Measurements from ENCODE around the gene MET. TPM values are rescaled to one million over a fixed set of nuclear protein-coding genes. Genes with fewer than 3 reads are reported as not detected.

MET gene
- total and polyA plus RNA-seq, 10 of the 15 experiments (the other 5 are each of a cell fraction or from before 2014, with no cell fraction given): 0.01 to 0.21 TPM; not detected in 8

DNA sequence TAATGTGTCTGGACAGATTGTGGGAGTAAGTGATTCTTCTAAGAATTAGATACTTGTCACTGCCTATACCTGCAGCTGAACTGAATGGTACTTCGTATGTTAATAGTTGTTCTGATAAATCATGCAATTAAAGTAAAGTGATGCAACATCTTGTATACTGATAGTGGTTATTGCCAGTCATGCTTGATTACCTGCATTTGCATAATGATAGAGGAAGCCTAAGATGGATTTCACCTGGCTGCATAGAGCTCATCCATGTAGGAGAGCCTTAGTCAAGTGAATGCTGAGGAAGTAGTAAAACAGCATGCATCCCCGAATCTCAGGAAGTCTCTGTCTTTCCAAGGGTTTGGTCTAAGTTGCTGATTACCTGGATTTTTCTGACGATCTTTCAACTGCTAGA, 126.2 kb downstream of the MET start:
- in situ Hi-C loops (cut with MboI) (no loop called here), intact Hi-C loops (cut with micrococcal nuclease; ENCODE audit: unreplicated experiment) (no loop called here)
- CTCF ChIA-PET: interaction anchor here (1.7 kb wide), 1 partner anchor 207 kb away, joined by 3 read pairs; no protein-coding TSS in a partner anchor

DNA sequence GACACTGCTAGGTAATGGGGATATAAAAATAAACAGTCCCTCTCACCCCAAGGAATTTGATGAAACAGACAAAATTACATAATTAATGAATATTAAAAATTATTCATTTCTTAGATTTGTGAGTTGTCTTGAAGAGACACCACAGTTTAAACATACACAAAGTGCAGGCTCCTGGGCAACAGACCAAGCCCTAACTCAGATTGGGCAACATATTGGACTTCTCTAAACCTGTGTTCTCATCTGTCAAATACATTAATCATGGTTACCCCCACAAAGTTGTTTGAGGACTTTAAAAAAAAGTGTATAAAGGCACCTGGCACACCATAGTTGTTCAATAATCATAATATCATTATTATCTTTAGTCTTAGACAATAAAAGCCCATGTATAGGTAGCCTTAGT, 127.9 kb downstream of the MET start:
- CTCF ChIA-PET: no interaction called here
- H4K20me1 ChIP-seq (ENCODE audit: control insufficient read depth, insufficient read depth): no peaks in the 10 kb centered on the region
- no TSS peak for BruUV-seq (replicated peaks)
- no peaks in the 10 kb centered on the region for H3K9me3 ChIP-seq (replicated peaks; ENCODE audit: control insufficient read depth, insufficient read depth, low read length)
- H3K27me3 ChIP-seq (replicated peaks in 1 of 2; ENCODE audit: control insufficient read depth in 2 of 2, insufficient read depth in 2 of 2, low read length in 1 of 2): no peaks in the 10 kb centered on the region
- H3K4me1 ChIP-seq (ENCODE audit: control insufficient read depth, insufficient read depth, low read length): no peaks in the 10 kb centered on the region
- in situ Hi-C loops (cut with MboI) (no loop called here), intact Hi-C loops (cut with micrococcal nuclease; ENCODE audit: unreplicated experiment) (no loop called here)
- H3K4me3 ChIP-seq: no peak overlapping the region
- no peak overlapping the region for H3K27ac ChIP-seq (ENCODE audit: control insufficient read depth, insufficient read depth)
- RAD21 ChIA-PET (ENCODE audit: unreplicated experiment): no interaction called here
- SMC1A ChIA-PET (ENCODE audit: uncharacterized antibody, unreplicated experiment): no interaction called here
- no peak overlapping the region for H3K9ac ChIP-seq (ENCODE audit: control insufficient read depth, insufficient read depth, low read length)
- POLR2A ChIA-PET: no interaction called here
- TF ChIP-seq CHD4 (IDR thresholded peaks at IDR 0.05) (no peak), SREBF1 (IDR thresholded peaks at IDR 0.05; ENCODE audit: low read length) (no peak), IRF4 (IDR thresholded peaks at IDR 0.05; ENCODE audit: low read depth, low read length) (no peak), STAT1 (conservative IDR thresholded peaks at IDR 0.05) (no peak), E2F8 (IDR thresholded peaks at IDR 0.05; ENCODE audit: low read depth, partially characterized antibody) (no peak)
- TF ChIP-seq, protein P1, sequence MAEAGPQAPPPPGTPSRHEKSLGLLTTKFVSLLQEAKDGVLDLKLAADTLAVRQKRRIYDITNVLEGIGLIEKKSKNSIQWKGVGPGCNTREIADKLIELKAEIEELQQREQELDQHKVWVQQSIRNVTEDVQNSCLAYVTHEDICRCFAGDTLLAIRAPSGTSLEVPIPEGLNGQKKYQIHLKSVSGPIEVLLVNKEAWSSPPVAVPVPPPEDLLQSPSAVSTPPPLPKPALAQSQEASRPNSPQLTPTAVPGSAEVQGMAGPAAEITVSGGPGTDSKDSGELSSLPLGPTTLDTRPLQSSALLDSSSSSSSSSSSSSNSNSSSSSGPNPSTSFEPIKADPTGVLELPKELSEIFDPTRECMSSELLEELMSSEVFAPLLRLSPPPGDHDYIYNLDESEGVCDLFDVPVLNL (IDR thresholded peaks at IDR 0.05; ENCODE audit: low read depth, low read length): no peak
- FAIRE-seq (no peak), DNase-seq (ENCODE audit: low read depth, low spot score) (no peak), ATAC-seq (no peak)
- no peaks in the 10 kb centered on the region for H3K36me3 ChIP-seq (ENCODE audit: control insufficient read depth in 2 of 2, insufficient read depth in 2 of 2, low read length in 1 of 2)
- no peak overlapping the region for H3K4me2 ChIP-seq (ENCODE audit: control insufficient read depth, insufficient read depth)
- H2AFZ ChIP-seq (ENCODE audit: control insufficient read depth, low read depth, low read length): no peak overlapping the region
- H3K79me2 ChIP-seq (ENCODE audit: control insufficient read depth, insufficient read depth, low read length): no peaks in the 10 kb centered on the region

More for the DNA sequence above, 126.2 kb downstream of the MET start:
- Histone ChIP-seq H3K4me1 (ENCODE audit: control insufficient read depth, insufficient read depth, low read length) (no peaks in the 10 kb centered on the region), H3K27ac (ENCODE audit: control insufficient read depth, insufficient read depth) (no peak overlapping the region), H3K9ac (ENCODE audit: control insufficient read depth, insufficient read depth, low read length) (no peak overlapping the region), H3K4me2 (ENCODE audit: control insufficient read depth, insufficient read depth) (no peak overlapping the region), H3K4me3 (no peak overlapping the region), H3K9me3 (replicated peaks; ENCODE audit: control insufficient read depth, insufficient read depth, low read length) (no peaks in the 10 kb centered on the region), H3K36me3 (ENCODE audit: control insufficient read depth in 2 of 2, insufficient read depth in 2 of 2, low read length in 1 of 2) (no peaks in the 10 kb centered on the region), H2AFZ (ENCODE audit: control insufficient read depth, low read depth, low read length) (no peak overlapping the region), H3K79me2 (ENCODE audit: control insufficient read depth, insufficient read depth, low read length) (no peaks in the 10 kb centered on the region), H3K27me3 (replicated peaks in 1 of 2; ENCODE audit: control insufficient read depth in 2 of 2, insufficient read depth in 2 of 2, low read length in 1 of 2) (no peaks in the 10 kb centered on the region), H4K20me1 (ENCODE audit: control insufficient read depth, insufficient read depth) (no peaks in the 10 kb centered on the region)
- 32% methylated on average over 3 of the region's 3 CpGs for WGBS (ENCODE audit: insufficient coverage, insufficient replicate concordance, low lambda C conversion rate, missing lambda C conversion rate)
- FAIRE-seq (no peak), DNase-seq (ENCODE audit: low read depth, low spot score) (no peak), ATAC-seq (no peak)
- ChIA-PET SMC1A (ENCODE audit: uncharacterized antibody, unreplicated experiment) (interaction anchor here (0.9 to 1.2 kb wide), 2 partner anchors 195 to 597 kb away, joined by 3 read pairs; no protein-coding TSS in a partner anchor), POLR2A (no interaction called here), RAD21 (ENCODE audit: unreplicated experiment) (no interaction called here)
- TF ChIP-seq POU2F2 (IDR thresholded peaks at IDR 0.05; ENCODE audit: borderline replicate concordance, low read depth, low read length) (no peak), NBN (IDR thresholded peaks at IDR 0.05) (no peak), EZH2 (IDR thresholded peaks at IDR 0.05; ENCODE audit: borderline replicate concordance, control insufficient read depth, low read depth, low read length) (no peak), SUPT20H (IDR thresholded peaks at IDR 0.05; ENCODE audit: borderline replicate concordance, control insufficient read depth, low read depth, low read length) (no peak), SIN3A (IDR thresholded peaks at IDR 0.05; ENCODE audit: low read depth, low read length) (no peak), STAT1 (conservative IDR thresholded peaks at IDR 0.05) (no peak), BACH1 (IDR thresholded peaks at IDR 0.05; ENCODE audit: borderline replicate concordance) (no peak), DPF2 (IDR thresholded peaks at IDR 0.05) (no peak), MYC (IDR thresholded peaks at IDR 0.05; ENCODE audit: insufficient read depth, insufficient read length, insufficient replicate concordance, low read length, severe bottlenecking) (no peak), RUNX3 (IDR thresholded peaks at IDR 0.05; ENCODE audit: low read length) (no peak), MXI1 (IDR thresholded peaks at IDR 0.05; ENCODE audit: low read depth, low read length) (no peak), FOS (IDR thresholded peaks at IDR 0.05; ENCODE audit: borderline replicate concordance, extremely low read depth, insufficient read length) (no peak)
- BruUV-seq (replicated peaks): no TSS peak
